LNCaP clone FGC (cell line): ENCODE measurements around the gene C2orf92.
"Not testable (repeated sequence)": the region's sequence is repeated elsewhere in the genome, so short reads cannot be mapped to it uniquely, and the experiment has no call there.

ENCODE experiments used
- DNase-seq: peaks from one replicate; pipeline ENCODE4 v3.0.0-alpha.2; 2011; ENCODE audit warnings: low read depth
- H3K4me3 ChIP-seq: 2 replicates; pipeline ENCODE4 v1.5.1; 2011; ENCODE audit warnings: mild to moderate bottlenecking, low read depth, low read length, control low read depth
- TF ChIP-seq, protein P1 (sequence below): IDR thresholded peaks from 2 replicates; pipeline ENCODE4 v1.5.1; 2012; ENCODE audit warnings: mild to moderate bottlenecking; ENCODE audit not compliant: control insufficient read depth, insufficient read depth; ENCODE audit errors: extremely low read depth

The C2orf92 gene

DNA sequence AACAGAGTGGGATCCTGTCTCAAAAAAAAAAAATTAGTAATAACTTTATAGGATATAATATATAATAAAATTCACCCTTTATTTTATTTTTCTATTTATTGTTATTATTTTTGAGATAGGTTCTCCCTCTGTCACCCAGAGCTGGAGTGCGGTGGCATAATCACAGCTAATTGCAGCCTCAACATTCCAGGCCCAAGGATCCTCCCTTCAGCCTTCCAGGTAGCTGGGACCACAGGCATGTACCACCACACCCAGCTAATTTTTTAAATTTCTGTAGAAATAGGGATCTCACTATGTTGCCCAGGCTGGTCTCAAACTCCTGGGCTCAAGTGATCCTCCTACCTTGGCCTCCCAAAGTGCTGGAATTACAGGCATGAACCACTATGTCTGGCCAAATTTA, 958 bp downstream of the C2orf92 start:
- no peak overlapping the region for H3K4me3 ChIP-seq
- DNase-seq: no peak
- TF ChIP-seq, protein P1, sequence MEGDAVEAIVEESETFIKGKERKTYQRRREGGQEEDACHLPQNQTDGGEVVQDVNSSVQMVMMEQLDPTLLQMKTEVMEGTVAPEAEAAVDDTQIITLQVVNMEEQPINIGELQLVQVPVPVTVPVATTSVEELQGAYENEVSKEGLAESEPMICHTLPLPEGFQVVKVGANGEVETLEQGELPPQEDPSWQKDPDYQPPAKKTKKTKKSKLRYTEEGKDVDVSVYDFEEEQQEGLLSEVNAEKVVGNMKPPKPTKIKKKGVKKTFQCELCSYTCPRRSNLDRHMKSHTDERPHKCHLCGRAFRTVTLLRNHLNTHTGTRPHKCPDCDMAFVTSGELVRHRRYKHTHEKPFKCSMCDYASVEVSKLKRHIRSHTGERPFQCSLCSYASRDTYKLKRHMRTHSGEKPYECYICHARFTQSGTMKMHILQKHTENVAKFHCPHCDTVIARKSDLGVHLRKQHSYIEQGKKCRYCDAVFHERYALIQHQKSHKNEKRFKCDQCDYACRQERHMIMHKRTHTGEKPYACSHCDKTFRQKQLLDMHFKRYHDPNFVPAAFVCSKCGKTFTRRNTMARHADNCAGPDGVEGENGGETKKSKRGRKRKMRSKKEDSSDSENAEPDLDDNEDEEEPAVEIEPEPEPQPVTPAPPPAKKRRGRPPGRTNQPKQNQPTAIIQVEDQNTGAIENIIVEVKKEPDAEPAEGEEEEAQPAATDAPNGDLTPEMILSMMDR: no peak

DNA sequence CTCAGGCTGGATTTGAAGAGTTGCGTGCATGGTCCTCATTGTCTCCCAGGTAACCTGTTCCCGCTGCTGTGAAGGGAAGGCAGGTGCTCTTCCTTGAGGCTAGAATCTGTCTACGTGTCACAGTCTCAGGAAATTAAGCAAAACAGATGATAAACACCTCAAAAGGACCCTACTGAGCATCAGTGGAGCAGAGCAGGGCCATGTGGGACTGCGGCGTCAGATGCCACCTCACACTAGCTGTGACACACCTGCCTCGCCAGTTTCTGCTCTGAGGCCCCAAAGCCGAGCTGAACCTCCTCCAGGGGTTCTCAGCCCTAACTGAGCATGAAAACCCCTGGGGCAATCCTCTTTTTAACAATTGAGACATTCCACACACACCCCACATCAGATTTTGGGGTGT, 2.0 kb downstream of the C2orf92 start:
- TF ChIP-seq, protein P1: no peak
- DNase-seq: no peak
- no peak overlapping the region for H3K4me3 ChIP-seq

DNA sequence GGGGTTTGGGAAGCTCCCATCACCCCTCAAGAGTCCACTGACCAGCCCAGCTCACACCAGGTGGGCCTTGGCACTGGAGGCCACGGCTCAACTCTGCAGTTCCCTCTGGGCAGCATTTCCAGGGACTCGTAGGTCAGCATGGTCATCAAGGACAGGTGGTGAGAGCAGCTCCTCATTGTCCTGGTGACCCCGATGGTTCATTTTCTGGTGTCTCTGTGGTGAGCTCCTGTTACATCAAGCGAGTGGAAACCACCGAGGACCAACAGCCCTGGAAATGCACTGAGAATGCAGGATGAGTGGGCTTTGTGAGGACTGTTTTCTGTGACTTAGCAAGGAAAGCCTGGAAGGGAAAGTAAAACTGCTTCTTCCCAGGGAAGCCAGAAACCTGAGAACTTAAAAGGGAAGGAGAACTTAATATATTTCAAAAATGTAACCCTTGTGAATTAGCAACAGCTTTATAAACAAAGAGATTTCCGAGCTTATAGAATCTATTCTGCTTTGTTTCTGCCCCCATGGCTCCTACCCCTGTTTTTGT, 3.2 kb downstream of the C2orf92 start:
- H3K4me3 ChIP-seq, DNase-seq: not testable (repeated sequence)

DNA sequence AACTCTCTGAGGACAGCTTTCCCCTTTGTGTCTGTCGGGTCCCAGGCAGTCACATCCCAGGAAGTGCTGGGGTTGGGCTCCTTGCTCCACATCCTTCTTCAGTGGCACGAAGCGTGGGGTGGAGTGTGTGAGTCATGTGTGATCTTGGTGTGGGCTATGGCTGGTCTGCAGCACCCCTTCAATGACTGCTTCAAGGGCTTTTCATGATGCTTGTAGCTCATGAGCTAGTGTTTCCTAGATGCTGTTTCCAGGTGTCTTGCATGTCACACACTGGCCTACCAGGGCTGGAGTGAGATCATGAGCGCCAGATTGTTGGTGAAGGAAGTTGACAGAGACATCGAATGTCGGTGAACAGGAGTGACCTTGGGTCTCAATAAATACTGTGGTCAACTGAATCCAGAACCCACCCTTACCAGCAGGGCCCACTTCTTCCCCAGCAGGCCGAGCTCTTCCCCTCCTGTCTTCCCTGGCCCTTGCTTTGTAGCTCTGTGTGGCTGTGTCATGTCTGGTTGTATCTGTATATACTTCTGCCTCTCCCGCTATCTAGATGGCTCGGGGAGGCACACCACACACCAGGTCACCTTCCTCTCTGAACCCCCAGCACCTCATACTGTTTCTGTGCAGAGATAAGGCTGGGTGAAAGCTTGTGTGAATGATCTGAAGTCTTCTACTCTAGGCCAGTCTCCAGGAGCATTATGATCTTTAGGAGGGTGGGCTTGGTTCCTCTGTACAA, 3.8 kb downstream of the C2orf92 start:
- DNase-seq: no peak
- TF ChIP-seq, protein P1: no peak

DNA sequence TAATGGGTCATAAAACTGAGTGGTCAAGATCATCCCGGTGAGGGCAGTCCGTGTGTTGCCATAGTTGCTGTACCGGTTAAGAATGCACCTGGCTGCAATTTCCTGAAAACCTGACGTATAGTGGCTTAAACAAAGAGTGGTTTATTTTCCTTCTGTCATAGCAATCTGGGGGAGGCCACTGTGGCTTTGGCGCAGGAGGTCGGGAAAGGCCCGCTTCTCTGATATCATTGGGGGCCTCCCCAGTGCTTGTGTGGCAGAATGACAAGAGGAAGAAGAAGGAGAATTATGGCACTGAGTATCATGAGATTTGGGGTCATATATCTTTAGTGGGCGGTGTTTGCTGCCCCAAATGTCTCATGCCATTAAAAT, 4.4 kb downstream of the C2orf92 start:
- TF ChIP-seq, protein P1: no peak
- no peak overlapping the region for H3K4me3 ChIP-seq
- DNase-seq: no peak

More for the DNA sequence above, 3.8 kb downstream of the C2orf92 start:
- H3K4me3 ChIP-seq: no peak overlapping the region

DNA sequence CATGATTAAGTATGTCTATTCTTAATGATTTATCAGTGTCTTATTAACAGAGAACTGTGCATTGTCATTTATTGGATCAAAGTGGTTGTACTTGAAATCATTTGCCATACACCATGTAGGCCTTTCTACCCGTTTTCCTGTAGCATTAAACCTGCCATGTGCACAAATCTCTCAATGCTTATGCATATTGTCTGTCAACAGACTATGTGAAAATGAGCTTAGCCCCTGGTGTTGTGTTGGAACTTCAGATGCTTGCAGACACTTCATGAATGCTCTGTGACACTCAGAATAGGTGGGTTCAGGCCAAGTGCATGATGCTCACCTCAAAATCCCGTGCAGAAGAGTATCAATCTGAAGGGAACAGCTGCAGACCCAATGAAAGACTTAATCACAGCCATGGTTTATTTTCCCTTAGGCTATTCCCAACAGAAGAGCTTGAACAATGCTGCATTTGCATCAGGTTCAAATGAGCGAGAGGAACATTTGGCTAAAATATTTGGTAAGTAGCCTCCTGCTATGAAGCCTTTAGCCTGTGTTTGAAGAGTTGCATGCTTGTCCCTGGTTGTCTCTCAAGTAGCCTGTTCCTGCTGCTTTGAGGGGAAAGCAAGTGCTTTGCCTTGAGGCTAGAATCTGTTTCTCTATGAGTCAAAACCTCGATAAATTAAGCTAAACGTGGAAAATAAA, 6.1 kb downstream of the C2orf92 start:
- no peak overlapping the region for H3K4me3 ChIP-seq
- TF ChIP-seq, protein P1: no peak
- DNase-seq: no peak

DNA sequence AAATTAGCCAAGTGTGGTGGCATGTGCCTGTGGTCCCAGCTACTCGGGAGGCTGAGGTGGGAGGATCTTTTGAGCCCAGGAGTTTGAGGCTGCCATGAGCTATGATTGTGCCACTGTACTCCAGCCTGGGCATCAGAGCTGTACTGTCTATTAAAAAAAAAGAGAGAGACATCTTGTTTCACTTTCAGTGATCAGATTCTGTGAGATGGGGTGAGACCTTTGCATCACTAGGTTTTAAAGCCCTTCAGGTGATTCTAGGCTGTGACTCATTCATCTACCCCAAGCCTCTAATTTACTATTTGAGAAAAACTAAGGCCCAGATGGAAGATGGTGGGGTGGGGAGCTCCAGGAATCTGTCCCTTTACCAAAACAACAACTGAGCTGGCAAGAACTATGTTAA, 7.1 kb downstream of the C2orf92 start:
- DNase-seq: no peak
- TF ChIP-seq, protein P1: no peak
- no peak overlapping the region for H3K4me3 ChIP-seq
